Measurements from ENCODE around the gene BTRC. TPM values are rescaled to one million over a fixed set of nuclear protein-coding genes. Genes with fewer than 3 reads are reported as not detected.

Gene BTRC
- polyA plus RNA-seq, 2 of the 4 experiments (the other 2 are of a cell fraction) = 8.0 to 23.1 TPM

DNA sequence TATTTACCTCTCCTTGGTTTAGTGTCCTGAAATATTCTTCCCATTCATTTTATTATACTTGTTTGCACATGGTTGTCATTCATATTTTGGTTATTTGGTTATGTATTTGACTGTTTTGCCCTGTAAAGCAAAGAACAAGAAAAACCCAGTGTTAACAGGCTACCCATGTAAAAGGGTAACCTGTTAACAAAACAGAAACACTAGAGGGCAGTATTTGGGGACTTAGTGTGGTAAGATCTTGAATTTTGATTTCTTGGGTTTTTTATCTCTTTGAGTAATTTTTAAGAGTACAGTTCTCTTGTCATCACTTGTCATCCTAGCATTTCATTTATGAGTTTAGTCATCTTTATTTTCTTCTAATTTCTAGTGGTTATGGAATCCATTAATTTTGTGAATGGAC lies 182.8 kb downstream of the BTRC start:
- peak; percentile 46 for FAIRE-seq
- DNase-seq (ENCODE audit: low read depth in 1 of 2, low spot score in 1 of 2) = peak; percentile 49 to 58
- no peaks in the 10 kb centered on the region for H3K4me1 ChIP-seq
- peak in 1 of 2 experiments; percentile 30; a peak in 2 of 5 replicates for TF ChIP-seq RAD21 (conservative IDR thresholded peaks at IDR 0.05 in 1 of 2, IDR thresholded peaks at IDR 0.05 in 1 of 2)
- no peak for TF ChIP-seq KDM5A (IDR thresholded peaks at IDR 0.05)
- TF ChIP-seq SMC3 (IDR thresholded peaks at IDR 0.05) = peak; percentile 34; the same call in 1 of the 3 replicates
- TF ChIP-seq NFE2L2 (conservative IDR thresholded peaks at IDR 0.05; ENCODE audit: low read length) = no peak
- TF ChIP-seq CHD4 (IDR thresholded peaks at IDR 0.05; ENCODE audit: borderline replicate concordance) = no peak
- TF ChIP-seq, protein P1, sequence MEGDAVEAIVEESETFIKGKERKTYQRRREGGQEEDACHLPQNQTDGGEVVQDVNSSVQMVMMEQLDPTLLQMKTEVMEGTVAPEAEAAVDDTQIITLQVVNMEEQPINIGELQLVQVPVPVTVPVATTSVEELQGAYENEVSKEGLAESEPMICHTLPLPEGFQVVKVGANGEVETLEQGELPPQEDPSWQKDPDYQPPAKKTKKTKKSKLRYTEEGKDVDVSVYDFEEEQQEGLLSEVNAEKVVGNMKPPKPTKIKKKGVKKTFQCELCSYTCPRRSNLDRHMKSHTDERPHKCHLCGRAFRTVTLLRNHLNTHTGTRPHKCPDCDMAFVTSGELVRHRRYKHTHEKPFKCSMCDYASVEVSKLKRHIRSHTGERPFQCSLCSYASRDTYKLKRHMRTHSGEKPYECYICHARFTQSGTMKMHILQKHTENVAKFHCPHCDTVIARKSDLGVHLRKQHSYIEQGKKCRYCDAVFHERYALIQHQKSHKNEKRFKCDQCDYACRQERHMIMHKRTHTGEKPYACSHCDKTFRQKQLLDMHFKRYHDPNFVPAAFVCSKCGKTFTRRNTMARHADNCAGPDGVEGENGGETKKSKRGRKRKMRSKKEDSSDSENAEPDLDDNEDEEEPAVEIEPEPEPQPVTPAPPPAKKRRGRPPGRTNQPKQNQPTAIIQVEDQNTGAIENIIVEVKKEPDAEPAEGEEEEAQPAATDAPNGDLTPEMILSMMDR (IDR thresholded peaks at IDR 0.05) = peak; percentile 73
- H3K27ac ChIP-seq = no peak overlapping the region
- no peaks in the 10 kb centered on the region for H3K9me3 ChIP-seq
- peak; percentile 50 to 66; a peak in 3 of 6 replicates for ATAC-seq
- no peak overlapping the region for H3K4me2 ChIP-seq
- H3K4me3 ChIP-seq = no peak overlapping the region
- CTCF ChIA-PET = interaction anchor here (0.8 to 2.5 kb wide), 10 partner anchors 10 to 323 kb away, joined by 3 to 7 read pairs (median 4); no protein-coding TSS in a partner anchor
- POLR2A ChIA-PET = no interaction called here

DNA sequence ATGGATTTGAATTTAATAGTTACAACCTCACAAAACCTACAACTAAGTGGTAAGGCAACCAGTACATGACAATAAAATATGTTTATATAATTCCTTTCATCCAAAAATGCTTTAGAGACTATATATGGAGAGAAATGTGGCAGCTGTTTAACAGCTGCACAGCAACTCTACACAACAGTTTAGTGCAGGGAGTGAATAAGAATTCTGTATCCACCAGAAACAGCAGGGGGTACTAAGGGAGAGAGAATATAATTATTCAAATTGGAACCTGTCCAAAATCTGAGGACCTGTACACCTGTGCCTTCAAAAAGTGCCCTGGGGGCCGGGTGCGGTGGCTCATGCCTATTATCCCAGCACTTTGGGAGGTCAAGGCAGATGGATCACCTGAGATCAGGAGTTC lies 184.5 kb downstream of the BTRC start:
- Histone ChIP-seq H3K4me2 (no peak overlapping the region), H3K4me1 (no peaks in the 10 kb centered on the region), H3K9me3 (no peaks in the 10 kb centered on the region), H3K27ac (no peak overlapping the region), H3K4me3 (no peak overlapping the region)
- DNase-seq (ENCODE audit: low read depth in 1 of 2, low spot score in 1 of 2) (no peak), FAIRE-seq (no peak), ATAC-seq (no peak)
- 69% methylated on average over 2 of the region's 2 CpGs for WGBS (ENCODE audit: missing lambda C conversion rate)
- ChIA-PET CTCF (interaction anchor here (0.7 to 1.5 kb wide), 4 partner anchors 13 to 71 kb away, joined by 3 to 5 read pairs (median 4); no protein-coding TSS in a partner anchor), POLR2A (no interaction called here)
- TF ChIP-seq ZSCAN20 (CRISPR knock-in tag; IDR thresholded peaks at IDR 0.05) (no peak), CHD2 (IDR thresholded peaks at IDR 0.05; ENCODE audit: low read length, partially characterized antibody) (no peak), CBX2 (IDR thresholded peaks at IDR 0.05; ENCODE audit: borderline replicate concordance, low read depth) (no peak), CEBPB (IDR thresholded peaks at IDR 0.05) (no peak), HOXB13 (CRISPR knock-in tag; IDR thresholded peaks at IDR 0.05; ENCODE audit: low read depth) (no peak), RNF2 (IDR thresholded peaks at IDR 0.05; ENCODE audit: borderline replicate concordance, low read depth) (no peak), HDAC2 (IDR thresholded peaks at IDR 0.05) (no peak), JUNB (IDR thresholded peaks at IDR 0.05) (no peak), RFX5 (IDR thresholded peaks at IDR 0.05) (no peak), CBX8 (IDR thresholded peaks at IDR 0.05) (no peak)
- TF ChIP-seq, protein P2, sequence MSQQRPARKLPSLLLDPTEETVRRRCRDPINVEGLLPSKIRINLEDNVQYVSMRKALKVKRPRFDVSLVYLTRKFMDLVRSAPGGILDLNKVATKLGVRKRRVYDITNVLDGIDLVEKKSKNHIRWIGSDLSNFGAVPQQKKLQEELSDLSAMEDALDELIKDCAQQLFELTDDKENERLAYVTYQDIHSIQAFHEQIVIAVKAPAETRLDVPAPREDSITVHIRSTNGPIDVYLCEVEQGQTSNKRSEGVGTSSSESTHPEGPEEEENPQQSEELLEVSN (IDR thresholded peaks at IDR 0.05; ENCODE audit: borderline replicate concordance, low read depth) = no peak
- TF ChIP-seq, protein P3, sequence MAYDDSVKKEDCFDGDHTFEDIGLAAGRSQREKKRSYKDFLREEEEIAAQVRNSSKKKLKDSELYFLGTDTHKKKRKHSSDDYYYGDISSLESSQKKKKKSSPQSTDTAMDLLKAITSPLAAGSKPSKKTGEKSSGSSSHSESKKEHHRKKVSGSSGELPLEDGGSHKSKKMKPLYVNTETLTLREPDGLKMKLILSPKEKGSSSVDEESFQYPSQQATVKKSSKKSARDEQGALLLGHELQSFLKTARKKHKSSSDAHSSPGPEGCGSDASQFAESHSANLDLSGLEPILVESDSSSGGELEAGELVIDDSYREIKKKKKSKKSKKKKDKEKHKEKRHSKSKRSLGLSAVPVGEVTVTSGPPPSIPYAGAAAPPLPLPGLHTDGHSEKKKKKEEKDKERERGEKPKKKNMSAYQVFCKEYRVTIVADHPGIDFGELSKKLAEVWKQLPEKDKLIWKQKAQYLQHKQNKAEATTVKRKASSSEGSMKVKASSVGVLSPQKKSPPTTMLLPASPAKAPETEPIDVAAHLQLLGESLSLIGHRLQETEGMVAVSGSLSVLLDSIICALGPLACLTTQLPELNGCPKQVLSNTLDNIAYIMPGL (CRISPR knock-in tag; IDR thresholded peaks at IDR 0.05; ENCODE audit: borderline replicate concordance) = no peak
- TF ChIP-seq, protein P4, sequence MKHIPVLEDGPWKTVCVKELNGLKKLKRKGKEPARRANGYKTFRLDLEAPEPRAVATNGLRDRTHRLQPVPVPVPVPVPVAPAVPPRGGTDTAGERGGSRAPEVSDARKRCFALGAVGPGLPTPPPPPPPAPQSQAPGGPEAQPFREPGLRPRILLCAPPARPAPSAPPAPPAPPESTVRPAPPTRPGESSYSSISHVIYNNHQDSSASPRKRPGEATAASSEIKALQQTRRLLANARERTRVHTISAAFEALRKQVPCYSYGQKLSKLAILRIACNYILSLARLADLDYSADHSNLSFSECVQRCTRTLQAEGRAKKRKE (CRISPR knock-in tag; IDR thresholded peaks at IDR 0.05; ENCODE audit: low read depth) = no peak

DNA sequence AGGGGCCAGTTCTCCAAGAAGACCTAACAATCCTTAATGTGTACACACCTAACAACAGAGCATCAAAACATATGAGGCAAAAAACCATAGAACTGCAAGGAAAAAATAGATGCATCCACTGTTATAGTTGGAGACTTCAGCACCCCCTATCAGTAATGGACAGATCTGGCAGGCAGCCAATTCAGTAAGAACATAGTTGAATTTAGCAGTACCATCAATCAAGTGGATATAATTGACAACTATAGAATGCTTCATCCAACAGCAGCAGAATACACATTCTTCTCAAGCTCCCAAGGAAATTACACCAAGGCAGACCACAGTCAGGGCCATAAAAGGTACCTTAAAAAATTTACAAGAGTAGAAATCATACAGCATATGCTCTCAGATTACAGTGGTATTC lies 191.9 kb downstream of the BTRC start:
- DNase-seq (ENCODE audit: low read depth in 1 of 2, low spot score in 1 of 2) = no peak
- POLR2A ChIA-PET = no interaction called here
- FAIRE-seq = no peak
- no peak overlapping the region for H3K27ac ChIP-seq
- TF ChIP-seq TFCP2L1 (CRISPR knock-in tag; IDR thresholded peaks at IDR 0.05) = no peak
- TF ChIP-seq, protein P5, sequence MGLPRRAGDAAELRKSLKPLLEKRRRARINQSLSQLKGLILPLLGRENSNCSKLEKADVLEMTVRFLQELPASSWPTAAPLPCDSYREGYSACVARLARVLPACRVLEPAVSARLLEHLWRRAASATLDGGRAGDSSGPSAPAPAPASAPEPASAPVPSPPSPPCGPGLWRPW (IDR thresholded peaks at IDR 0.05) = no peak
- TF ChIP-seq CBX8 (IDR thresholded peaks at IDR 0.05) = no peak
- no peaks in the 10 kb centered on the region for H3K4me1 ChIP-seq
- H3K4me3 ChIP-seq = no peak overlapping the region
- H3K9me3 ChIP-seq = no peaks in the 10 kb centered on the region
- no peak for ATAC-seq
- CTCF ChIA-PET = interaction anchor here (1.2 to 2.3 kb wide), 6 partner anchors 9 to 384 kb away, joined by 3 to 7 read pairs (median 5); no protein-coding TSS in a partner anchor
- no peak overlapping the region for H3K4me2 ChIP-seq

Measured in A549 (cell line).